Heart left ventricle (tissue), 16 donors: ENCODE data around the gene VWC2. TPM values are rescaled to one million over a fixed set of nuclear protein-coding genes. Genes with fewer than 3 reads are reported as not detected.

Experiments
- ATAC-seq, 4 donors: fragments of 200-7000 bp; cut with Tn5 transposase; one replicate each; pipeline ENCODE4 v1.9.1; 2020 to 2022; ENCODE audit warnings: moderate library complexity in 4 of 4, mild to moderate bottlenecking in 3 of 4, moderate number of reproducible peaks in 1 of 4
- DNase-seq, 5 donors: peaks; one replicate each; pipeline ENCODE4 v3.0.0-alpha.2; 2020
- H3K27ac ChIP-seq, 12 donors: fragments of 200-600 bp; sonication (generic) in 4 of 12; one replicate each; pipeline versions ENCODE4 v1.5.0 to v1.8.0; 2016 to 2022; ENCODE audit warnings: mild to moderate bottlenecking in 2 of 12
- H3K27me3 ChIP-seq, 9 donors: fragments of 200-600 bp; sonication (generic) in 2 of 9; one replicate each; pipeline versions ENCODE4 v1.5.1 to v1.8.0; 2016 to 2022; ENCODE audit warnings: mild to moderate bottlenecking in 3 of 9
- H3K36me3 ChIP-seq, 9 donors: fragments of 200-600 bp; sonication (generic) in 2 of 9; one replicate each; pipeline versions ENCODE4 v1.5.0 to v1.8.0; 2018 to 2022; ENCODE audit warnings: mild to moderate bottlenecking in 2 of 9
- H3K4me1 ChIP-seq, 12 donors: fragments of 200-600 bp; sonication (generic) in 4 of 12; one replicate each; pipeline versions ENCODE4 v1.5.0 to v1.8.0; 2016 to 2022; ENCODE audit warnings: mild to moderate bottlenecking in 3 of 12
- H3K4me3 ChIP-seq, 12 donors: fragments of 200-600 bp; sonication (generic) in 4 of 12; one replicate each; pipeline versions ENCODE4 v1.5.0 to v1.8.0; 2017 to 2022; ENCODE audit warnings: mild to moderate bottlenecking in 9 of 12, moderate library complexity in 4 of 12
- H3K9me3 ChIP-seq, 12 donors: fragments of 200-600 bp; sonication (generic) in 4 of 12; one replicate each; pipeline versions ENCODE4 v1.5.0 to v1.8.0; 2016 to 2022; ENCODE audit warnings: mild to moderate bottlenecking in 1 of 12
- POLR2A ChIP-seq, 2 donors: fragments of 450-650 bp; IDR thresholded peaks; one replicate each; pipeline ENCODE4 v1.6.1; 2017; ENCODE audit warnings: antibody characterized with exemption in 2 of 2, mild to moderate bottlenecking in 2 of 2, moderate library complexity in 2 of 2
- WGBS, 4 donors: extraction: QIAGEN DNeasy Blood & Tissue Kit in 2 of 4; methylation state at CpG; one replicate each; pipeline versions ENCODE4 v1.1.5 to v1.1.7; 2013 to 2018; 5-methylcytosine and 5-hydroxymethylcytosine counted together
- intact Hi-C, 10 donors: fragments of 100-400 bp; cut with DNase I; formaldehyde crosslinking; loops; one replicate each; pipeline versions ENCODE4 v1.11.1 to v1.14.2; 2022
- polyA plus RNA-seq, 2 donors: library from polyadenylated mRNA; stranded (reverse); fragments of 200-250 nt; gene quantifications; one replicate each; pipeline ENCODE4 v1.2.3, GENCODE V29; 2013
- total RNA-seq, 9 donors: library from RNA; depleted of rRNA in 2 of 9; stranded (reverse); fragments of >200 nt in 2 of 9; fragmentation: NEBNext Ultra II Directional in 3 of 9; extraction: Animal tissue kit (Norgen Biotek cat#: 25700) in 3 of 9; gene quantifications; one replicate each; pipeline versions ENCODE4 v1.1.0 to v1.2.4, GENCODE V29; 2016 to 2023
- TF ChIP-seq, protein P1 (sequence below), 12 donors: fragments of 200-600 bp; sonication (generic) in 4 of 12; IDR thresholded peaks; one replicate each; pipeline versions ENCODE4 v1.5.0 to v1.8.0; 2018 to 2022; ENCODE audit warnings: antibody characterized with exemption in 12 of 12, mild to moderate bottlenecking in 5 of 12
- donor health status: ischemic (EF 13 %, LVEDD 7.1; RV severe dilation, severe dysfunction).
- donor health status: healthy with polysubstance abuse.
- donor health status: DM: no; HTN: yes; CAD: no.
- donor health status: DM: no; HTN: no; CAD: no.
- donor health status: ischemic (EF 25% LVEDD 6.9; RV normal size, moderate dysfunction).
- donor health status: ischemic (EF 25% LVEDD 5.7; RV mildly dilated, moderate dysfunction).
- donor health status: healthy.
- donor health status: DM: yes; HTN: yes; CAD: no.
- donor health status: ischemic (EF 35%, LVEDD 5.7; RV mildly dilated, moderate dysfunction).
- donor health status: nonischemic (EF 11% LVEDD 7.7; RV severe dilation, severe dysfunction).
- donor health status: DM: yes; HTN: yes; CAD: no.
- donor health status: PGD.
- donor health status: ischemic (EF 29% LVEDD 5.4; RV normal size, mild dysfunction).
- donor health status: nonischemic (EF 23%, LVEDD 6.1; RV moderate dilation, normal function).

VWC2 gene
- total and polyA plus RNA-seq, 11 donors, result 2.3 to 10.1 (median 6.7) TPM

DNA sequence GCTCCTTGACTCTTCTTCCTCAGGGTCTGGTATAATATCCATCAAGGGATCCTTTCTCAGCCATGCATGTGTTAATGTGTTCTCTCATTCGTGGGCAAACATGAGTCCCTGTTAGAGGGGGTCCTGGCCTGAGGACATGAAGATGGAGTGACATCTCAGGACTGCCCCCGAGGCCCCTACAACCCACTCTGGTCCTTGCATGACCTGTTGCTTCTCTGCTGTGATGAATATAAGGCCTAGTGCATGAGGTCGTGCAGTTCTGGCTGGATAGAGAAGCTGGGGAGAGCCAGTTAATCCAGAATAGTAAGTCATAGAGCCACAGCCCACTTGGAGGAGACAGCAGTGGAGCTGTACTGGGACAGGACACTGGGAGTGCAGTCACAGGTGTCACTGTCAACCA lies 4.6 kb upstream of the VWC2 start:
- Histone ChIP-seq H3K27me3 (peaks cover 0 to 20% (median 3%) of the 10 kb centered on the region in 9 donors), H3K9me3 (no peaks in the 10 kb centered on the region), H3K4me3 (no peak overlapping the region), H3K27ac (no peak overlapping the region), H3K36me3 (no peaks in the 10 kb centered on the region), H3K4me1 (peaks cover 0 to 15% (median 0%) of the 10 kb centered on the region in 12 donors)
- DNase-seq (no peak), ATAC-seq (no peak)
- WGBS, 4 donors, result 55 to 75% (median 72%) methylated on average over 3 of the region's 3 CpGs
- intact Hi-C loops, result no loop called here
- TF ChIP-seq POLR2A (IDR thresholded peaks at IDR 0.05), result no peak
- TF ChIP-seq, protein P1, sequence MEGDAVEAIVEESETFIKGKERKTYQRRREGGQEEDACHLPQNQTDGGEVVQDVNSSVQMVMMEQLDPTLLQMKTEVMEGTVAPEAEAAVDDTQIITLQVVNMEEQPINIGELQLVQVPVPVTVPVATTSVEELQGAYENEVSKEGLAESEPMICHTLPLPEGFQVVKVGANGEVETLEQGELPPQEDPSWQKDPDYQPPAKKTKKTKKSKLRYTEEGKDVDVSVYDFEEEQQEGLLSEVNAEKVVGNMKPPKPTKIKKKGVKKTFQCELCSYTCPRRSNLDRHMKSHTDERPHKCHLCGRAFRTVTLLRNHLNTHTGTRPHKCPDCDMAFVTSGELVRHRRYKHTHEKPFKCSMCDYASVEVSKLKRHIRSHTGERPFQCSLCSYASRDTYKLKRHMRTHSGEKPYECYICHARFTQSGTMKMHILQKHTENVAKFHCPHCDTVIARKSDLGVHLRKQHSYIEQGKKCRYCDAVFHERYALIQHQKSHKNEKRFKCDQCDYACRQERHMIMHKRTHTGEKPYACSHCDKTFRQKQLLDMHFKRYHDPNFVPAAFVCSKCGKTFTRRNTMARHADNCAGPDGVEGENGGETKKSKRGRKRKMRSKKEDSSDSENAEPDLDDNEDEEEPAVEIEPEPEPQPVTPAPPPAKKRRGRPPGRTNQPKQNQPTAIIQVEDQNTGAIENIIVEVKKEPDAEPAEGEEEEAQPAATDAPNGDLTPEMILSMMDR (IDR thresholded peaks at IDR 0.05), result no peak

DNA sequence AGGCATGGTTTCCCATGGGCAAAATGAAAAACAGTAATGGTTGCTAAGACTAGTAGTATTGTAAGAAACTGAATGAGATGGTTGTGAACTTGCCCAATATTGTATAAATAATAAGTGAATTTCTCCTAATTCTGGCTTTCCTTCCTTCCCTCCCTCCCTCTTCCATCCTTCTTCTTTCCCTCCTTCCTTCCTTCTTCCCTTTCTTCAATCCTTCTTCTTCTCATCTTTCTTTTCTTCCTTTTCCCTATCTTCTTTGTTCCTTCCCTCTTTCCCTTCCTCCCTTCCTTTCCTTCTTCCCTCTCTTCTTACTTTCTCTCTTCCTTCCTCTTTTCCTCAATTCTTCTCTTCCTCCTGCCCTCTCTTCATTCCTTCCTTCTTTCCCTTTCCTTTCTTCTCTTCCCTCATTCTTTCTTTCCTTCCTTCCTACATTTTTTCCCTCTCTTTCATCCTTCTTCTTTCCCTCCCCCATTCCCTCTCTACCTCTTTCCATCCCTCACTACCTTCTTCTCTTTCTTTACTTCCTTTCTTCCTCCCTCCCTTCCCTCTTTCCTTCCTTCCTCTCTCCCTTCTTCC lies 4.1 kb upstream of the VWC2 start:
- no peak overlapping the region for H3K4me3 ChIP-seq
- no peak for TF ChIP-seq POLR2A (IDR thresholded peaks at IDR 0.05)
- TF ChIP-seq, protein P1 (IDR thresholded peaks at IDR 0.05), result no peak
- H3K27me3 ChIP-seq, result peaks cover 0 to 24% (median 3%) of the 10 kb centered on the region in 9 donors
- H3K36me3 ChIP-seq, result no peaks in the 10 kb centered on the region
- peaks cover 0 to 21% (median 0%) of the 10 kb centered on the region in 12 donors for H3K4me1 ChIP-seq
- H3K9me3 ChIP-seq, result no peaks in the 10 kb centered on the region
- intact Hi-C loops, result no loop called here
- no peak for DNase-seq
- ATAC-seq, result no peak
- H3K27ac ChIP-seq, result no peak overlapping the region

DNA sequence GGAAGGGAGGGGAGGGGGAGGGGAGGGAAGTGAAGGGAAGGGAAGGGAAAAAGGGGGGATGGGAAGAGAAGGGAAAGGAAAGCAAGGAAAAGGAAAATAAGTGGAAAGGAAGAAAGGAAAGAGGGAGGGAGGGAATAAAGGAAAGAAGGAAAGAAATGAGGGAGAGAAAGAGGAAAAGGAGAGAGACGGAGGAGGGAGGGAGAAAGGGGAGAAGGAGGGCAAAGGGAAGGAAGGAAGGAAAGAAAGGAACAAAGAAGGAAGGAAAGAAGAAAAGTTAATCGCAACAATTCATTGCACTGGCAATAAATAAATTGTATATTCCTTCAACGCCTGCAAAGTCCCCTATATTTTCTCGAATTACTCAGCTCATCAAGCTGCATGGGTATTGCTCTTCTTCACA lies 2.6 kb upstream of the VWC2 start:
- intact Hi-C loops, result loop anchor here in 5 of 10 donors (5.0 to 10.0 kb wide), 7 partner anchors 54 to 284 kb away; no protein-coding TSS in a partner anchor
- Histone ChIP-seq H3K4me1 (peaks cover 0 to 34% (median 1%) of the 10 kb centered on the region in 12 donors), H3K36me3 (no peaks in the 10 kb centered on the region), H3K27ac (no peak overlapping the region), H3K4me3 (no peak overlapping the region), H3K27me3 (peaks cover 0 to 38% (median 4%) of the 10 kb centered on the region in 9 donors), H3K9me3 (no peaks in the 10 kb centered on the region)
- TF ChIP-seq, protein P1 (IDR thresholded peaks at IDR 0.05), result no peak
- no peak for TF ChIP-seq POLR2A (IDR thresholded peaks at IDR 0.05)
- no peak for ATAC-seq
- WGBS, 4 donors, result 87 to 93% (median 91%) methylated on average over 4 of the region's 4 CpGs
- DNase-seq, result no peak

GRCh38 chr7:49771427-49772176 lies 1.8 kb upstream of the VWC2 start:
- Histone ChIP-seq H3K4me1 (peaks cover 0 to 40% (median 2%) of the 10 kb centered on the region in 12 donors), H3K36me3 (no peaks in the 10 kb centered on the region), H3K9me3 (no peaks in the 10 kb centered on the region), H3K27ac (no peak overlapping the region), H3K27me3 (peaks cover 0 to 46% (median 4%) of the 10 kb centered on the region in 9 donors), H3K4me3 (no peak overlapping the region)
- intact Hi-C loops, result loop anchor here in 5 of 10 donors (5.0 to 10.0 kb wide), 7 partner anchors 54 to 284 kb away; no protein-coding TSS in a partner anchor
- WGBS, 4 donors, result 86 to 88% (median 86%) methylated on average over 11 of the region's 11 CpGs
- DNase-seq, result no peak
- no peak for ATAC-seq
- TF ChIP-seq POLR2A (IDR thresholded peaks at IDR 0.05), result no peak
